ENCODE measurements around the gene OR2V2. TPM values are rescaled to one million over a fixed set of nuclear protein-coding genes. Genes with fewer than 3 reads are reported as not detected.

OR2V2 gene
- total RNA-seq, 1 experiment from 2014 or later = not detected

DNA sequence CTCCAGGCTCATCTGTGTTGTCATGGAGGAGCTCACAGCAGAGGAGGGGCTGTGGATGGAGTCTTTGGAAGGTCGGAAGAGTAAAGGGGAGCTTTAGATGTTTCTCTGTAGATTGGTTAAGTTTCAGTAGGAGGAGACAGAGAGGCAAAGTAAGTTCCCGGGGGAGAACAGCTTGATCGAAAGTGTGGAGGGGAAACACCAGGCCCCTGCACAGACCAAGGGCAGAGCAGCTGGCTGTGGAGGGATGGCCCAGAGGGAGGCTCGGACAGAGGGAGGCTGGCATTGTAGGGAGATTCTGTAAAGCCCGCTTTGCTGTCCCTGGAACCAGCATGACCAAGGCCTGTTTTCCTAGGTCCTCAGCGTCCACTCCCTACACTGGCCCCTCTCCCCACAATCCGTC lies 5.3 kb upstream of the OR2V2 start:
- DNase-seq (ENCODE audit: low read depth) = no peak

DNA sequence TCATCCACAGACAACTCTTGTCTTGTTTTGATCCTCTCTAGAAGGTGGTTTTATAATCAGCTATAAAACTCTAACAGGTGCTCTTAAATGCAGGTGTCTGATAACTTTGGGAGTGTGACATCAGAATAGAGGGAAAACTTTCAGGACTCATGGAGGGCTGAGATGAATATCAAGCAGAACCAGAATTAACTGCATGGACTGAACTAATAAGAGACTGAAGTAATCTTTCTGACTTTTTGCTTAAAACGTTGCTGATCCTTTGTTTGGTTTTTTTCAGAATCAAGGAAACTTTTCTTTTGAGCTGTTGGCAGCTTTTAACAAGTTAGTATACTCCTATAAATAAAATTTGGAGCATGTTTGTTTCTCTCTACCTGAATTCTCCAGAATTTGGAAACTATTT lies 2.3 kb upstream of the OR2V2 start:
- no peak for DNase-seq (ENCODE audit: low read depth)

- no peak for DNase-seq (ENCODE audit: low read depth)
These were observed 2.0 kb downstream of the OR2V2 start for GRCh38 chr5:181149355-181149754.

DNA sequence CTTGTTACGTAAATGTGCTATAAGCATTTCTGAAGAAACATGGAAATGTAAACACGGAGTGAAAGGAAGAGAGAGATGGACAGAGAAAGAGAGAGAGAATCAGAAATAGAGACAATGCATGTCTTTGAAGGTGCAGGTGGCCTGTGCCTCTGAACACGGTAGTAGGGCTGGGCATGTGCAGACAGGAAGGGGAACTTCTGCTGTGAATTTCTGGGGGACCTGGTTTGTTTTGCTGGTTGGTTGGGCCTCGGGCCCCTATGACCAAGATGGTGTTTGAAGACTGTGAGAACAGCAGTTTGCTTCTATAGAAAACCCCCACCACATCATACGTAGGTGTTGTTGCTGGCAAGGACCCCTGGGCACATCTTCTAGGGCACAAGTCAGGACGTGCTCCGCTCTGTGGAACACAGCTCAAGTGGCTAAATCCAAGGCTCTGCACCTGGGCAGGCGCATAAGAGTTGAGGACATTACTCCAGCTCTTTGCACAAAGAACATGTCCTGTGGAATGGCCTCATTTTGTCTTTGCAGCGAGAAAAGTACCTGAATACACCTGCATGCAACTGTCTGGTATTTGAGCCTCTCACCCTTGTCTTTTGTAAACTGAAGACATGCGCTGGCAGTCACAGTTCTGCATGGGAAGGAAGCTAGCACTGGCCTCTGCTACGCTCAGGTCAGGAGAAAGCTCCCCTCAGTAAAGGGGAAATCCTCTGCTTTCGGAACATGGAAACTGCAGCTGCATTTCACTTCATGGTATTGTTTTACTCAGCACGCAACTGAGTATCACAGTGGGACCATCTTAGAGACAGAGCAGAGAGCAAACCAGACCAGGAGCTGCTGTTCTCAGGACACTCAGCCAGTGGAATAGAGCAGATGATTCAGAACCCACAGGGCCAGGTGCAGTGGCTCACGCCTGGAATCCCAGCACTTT lies 2.7 kb downstream of the OR2V2 start:
- DNase-seq (ENCODE audit: low read depth) = no peak

GRCh38 chr5:181151146-181151545 lies 3.8 kb downstream of the OR2V2 start:
- peak; percentile 54 for DNase-seq (ENCODE audit: low read depth)

DNA sequence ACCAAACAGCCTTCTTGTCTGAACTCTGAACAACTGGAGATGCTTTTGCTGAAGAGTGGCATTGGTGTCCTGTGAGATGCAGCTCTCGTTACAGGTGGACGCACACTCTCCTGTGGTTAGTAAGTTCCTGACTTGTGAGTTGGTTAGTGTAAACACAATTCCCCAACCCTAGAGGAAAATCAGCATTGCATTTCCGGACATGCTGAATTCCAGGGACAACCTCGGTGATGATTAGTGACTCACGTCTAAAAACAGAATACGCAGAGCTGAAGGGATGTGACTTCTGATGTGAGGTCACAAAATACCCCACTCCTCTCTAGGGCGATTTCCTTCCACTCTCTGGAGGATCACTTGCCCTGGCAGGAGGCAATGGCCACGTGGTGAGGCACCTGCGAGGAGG lies 5.0 kb downstream of the OR2V2 start:
- DNase-seq (ENCODE audit: low read depth) = peak; percentile 57

- DNase-seq (ENCODE audit: low read depth) = no peak
These were observed 6.4 kb downstream of the OR2V2 start for GRCh38 chr5:181153814-181154213.

DNA sequence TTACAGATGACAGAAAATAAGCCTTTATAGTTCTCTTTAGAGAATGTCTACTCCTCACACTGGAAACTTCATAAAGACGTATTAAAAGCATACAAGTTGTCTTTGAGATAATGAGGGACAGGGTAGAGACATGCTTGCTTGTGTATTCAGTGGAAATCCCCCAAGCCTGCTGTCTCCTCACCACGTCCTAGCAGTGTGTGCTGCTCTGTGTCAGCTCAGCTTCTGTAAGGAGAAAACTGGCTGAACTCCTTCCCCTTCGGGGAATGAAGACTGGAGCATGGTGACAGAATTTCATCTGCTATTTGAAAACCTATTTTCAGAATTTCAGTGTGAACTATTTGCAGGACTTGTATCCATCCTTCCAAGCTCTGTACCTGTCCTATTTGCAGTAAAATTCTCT lies 9.4 kb downstream of the OR2V2 start:
- DNase-seq (ENCODE audit: low read depth) = no peak

GRCh38 chr5:181158869-181159268 lies 11.5 kb downstream of the OR2V2 start:
- no peak for DNase-seq (ENCODE audit: low read depth)

GRCh38 chr5:181159286-181160151 lies 12.1 kb downstream of the OR2V2 start:
- DNase-seq (ENCODE audit: low read depth) = peak; percentile 88

- DNase-seq (ENCODE audit: low read depth) = peak; percentile 83
These were observed 12.9 kb downstream of the OR2V2 start for GRCh38 chr5:181160152-181160754.

DNA sequence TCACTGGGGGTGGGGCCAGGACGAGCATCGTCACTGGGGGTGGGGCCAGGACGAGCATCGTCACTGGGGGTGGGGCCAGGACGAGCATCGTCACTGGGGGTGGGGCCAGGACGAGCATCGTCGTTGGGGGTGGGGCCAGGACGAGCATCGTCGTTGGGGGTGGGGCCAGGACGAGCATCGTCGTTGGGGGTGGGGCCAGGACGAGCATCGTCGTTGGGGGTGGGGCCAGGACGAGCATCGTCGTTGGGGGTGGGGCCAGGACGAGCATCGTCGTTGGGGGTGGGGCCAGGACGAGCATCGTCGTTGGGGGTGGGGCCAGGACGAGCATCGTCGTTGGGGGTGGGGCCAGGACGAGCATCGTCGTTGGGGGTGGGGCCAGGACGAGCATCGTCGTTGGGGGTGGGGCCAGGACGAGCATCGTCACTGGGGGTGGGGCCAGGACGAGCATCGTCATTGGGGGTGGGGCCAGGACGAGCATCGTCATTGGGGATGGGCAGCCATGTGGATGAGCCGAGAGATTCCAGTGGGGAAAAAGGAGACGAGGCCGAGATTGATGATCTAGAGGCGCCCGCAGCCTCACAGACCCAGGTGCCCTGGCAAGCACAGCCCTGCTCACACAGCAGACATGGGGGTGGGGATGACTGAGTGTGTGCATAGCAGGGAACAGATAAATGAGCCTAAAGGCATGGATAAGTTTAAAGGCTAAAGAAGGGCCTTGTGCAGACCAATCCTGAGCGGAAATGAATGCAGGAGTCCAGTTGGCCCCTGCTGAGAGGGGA lies 13.6 kb downstream of the OR2V2 start:
- DNase-seq (ENCODE audit: low read depth) = peak; percentile 67

DNA sequence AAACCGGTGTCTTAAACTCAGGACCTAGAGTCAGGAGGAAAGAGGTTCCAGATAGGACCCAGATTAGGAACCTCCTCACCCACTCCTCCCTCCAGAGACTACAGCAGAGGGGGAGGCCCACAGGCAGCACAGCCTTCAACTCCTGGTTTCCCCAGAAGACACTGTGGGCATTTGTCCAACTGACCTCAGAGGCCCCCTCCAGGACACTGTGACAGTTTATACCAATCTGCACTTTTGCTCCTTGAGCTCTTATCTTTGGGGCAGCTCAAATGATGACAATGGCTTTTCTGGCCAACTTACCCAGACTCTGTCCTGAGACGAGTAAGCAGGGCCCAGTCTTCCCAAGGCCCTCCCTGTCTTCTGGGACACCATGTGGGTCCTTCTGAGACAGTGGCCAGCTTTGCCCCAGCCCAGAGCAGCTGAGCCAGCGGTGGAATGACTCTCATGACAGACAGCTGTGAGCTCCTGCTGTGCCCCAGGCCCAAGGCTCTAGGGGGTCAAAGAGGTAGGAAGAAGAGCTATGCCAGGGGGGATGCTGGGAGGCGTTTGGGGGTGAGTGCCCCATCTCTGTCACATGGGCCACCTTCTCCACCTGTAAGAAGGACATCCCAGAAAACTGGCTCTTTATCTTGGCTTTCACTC lies 14.3 kb downstream of the OR2V2 start:
- no peak for DNase-seq (ENCODE audit: low read depth)

- no peak for DNase-seq (ENCODE audit: low read depth)
These were observed 16.2 kb downstream of the OR2V2 start for GRCh38 chr5:181163487-181164075.

- peak; percentile 65 for DNase-seq (ENCODE audit: low read depth)
These were observed 16.9 kb downstream of the OR2V2 start for GRCh38 chr5:181164076-181164952.

GRCh38 chr5:181166812-181167733 lies 19.7 kb downstream of the OR2V2 start:
- no peak for DNase-seq (ENCODE audit: low read depth)

DNA sequence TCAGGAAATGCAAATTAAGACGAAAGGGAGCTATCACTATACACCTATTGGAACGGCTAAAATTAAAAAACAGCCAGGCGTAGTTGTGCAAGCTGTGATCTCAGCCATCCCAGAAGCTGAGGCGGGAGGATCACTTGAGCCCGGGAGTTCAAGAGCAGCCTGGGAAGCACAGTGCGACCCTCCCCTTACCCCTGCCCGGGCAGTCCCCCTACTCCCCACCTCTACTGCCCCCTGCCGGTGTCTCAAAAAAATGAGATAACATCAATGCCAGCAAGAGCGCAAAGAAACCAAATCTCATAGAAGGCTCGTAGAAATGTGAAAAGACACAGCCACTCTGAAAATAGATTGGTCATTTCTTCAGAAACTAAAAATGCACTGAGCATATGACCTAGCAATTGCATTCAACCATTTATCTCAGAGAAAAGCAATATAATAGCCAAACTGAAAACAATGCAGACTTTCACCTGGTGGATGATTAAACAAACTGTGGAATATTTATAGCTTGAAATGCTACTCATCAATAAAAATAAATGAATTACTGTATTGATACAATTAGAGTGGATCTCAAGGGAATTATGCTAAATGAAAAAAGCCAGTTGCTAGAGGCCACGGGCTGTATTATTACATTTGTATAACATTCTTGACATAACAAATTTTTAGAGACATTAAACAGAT lies 20.6 kb downstream of the OR2V2 start:
- DNase-seq (ENCODE audit: low read depth) = peak; percentile 60

DNA sequence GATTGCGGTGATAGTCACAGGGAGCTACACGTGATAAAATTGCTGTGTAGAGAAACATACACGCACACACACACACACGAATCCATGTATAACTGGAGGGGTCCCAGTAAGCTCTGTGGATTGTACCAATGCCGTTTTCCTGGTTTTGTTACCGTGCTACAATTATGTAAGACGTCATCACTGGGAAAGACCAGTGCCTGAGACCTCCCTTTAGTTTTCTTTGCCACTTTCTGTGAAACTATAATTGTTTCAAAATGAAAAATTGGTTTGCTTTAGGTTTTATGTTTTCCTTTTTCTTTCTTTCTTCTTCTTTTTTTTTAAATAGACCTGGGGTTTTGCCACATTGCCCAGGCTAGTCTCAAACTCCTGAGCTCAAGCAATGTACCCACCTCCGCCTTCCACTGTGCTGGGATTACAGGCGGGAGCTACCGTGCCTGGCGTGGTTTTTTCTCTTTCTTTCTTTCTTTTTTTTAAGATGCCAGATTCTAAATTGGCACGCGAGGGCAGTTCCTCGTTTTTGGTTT lies 21.3 kb downstream of the OR2V2 start:
- no peak for DNase-seq (ENCODE audit: low read depth)

All from Daoy (cell line).